HG03558 (cell line): Measurements from ENCODE around the gene ELL.

Source experiments
- ATAC-seq: cut with Tn5 transposase; IDR thresholded peaks from one replicate; pipeline ENCODE4 v1.9.1; 2021; ENCODE audit warnings: moderate number of reproducible peaks; ENCODE audit not compliant: unreplicated experiment; ENCODE audit errors: extremely low read depth

Gene ELL

DNA sequence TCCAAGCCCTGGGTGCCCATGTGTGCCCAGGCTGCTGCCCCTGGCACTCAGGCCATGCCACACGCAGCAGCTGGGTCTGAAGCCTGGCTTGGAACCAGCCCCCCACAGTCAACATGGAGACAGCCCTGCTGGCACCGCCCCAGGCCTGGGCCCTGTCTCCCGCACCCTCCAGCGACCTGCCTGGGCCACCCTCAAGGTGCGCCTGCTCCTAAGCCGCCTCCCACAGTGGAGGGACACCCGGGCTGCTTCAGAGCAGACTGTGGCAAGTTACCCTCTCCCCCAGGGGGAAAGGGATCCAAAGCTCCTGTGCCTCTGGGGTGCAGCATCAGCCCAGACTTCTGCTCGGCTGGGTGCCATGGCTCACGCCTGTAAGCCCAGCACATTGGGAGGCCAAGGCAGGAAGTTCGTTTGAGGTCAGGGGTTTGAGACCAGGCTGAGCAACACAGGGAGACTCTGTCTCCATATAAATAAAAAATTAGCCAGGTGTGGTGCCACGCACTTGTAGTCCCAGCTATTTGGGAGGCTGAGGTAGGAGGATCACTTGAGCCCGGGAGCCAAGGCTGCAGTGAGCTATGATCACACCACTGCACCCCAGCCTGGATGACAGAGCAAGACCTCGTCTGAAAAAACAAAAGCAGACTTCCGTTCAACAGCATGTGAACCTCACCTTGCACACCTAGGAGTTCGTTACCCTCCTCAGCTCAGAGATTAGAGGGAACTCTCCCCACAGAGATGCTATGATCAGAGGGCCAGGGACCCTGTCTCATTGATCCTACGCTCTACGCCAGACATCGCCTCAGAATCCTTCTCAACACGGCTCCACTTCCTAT, 15.6 kb downstream of the ELL start:
- ATAC-seq = no peak

- no peak for ATAC-seq
These were observed 16.8 kb downstream of the ELL start for GRCh38 chr19:18504886-18505610.

DNA sequence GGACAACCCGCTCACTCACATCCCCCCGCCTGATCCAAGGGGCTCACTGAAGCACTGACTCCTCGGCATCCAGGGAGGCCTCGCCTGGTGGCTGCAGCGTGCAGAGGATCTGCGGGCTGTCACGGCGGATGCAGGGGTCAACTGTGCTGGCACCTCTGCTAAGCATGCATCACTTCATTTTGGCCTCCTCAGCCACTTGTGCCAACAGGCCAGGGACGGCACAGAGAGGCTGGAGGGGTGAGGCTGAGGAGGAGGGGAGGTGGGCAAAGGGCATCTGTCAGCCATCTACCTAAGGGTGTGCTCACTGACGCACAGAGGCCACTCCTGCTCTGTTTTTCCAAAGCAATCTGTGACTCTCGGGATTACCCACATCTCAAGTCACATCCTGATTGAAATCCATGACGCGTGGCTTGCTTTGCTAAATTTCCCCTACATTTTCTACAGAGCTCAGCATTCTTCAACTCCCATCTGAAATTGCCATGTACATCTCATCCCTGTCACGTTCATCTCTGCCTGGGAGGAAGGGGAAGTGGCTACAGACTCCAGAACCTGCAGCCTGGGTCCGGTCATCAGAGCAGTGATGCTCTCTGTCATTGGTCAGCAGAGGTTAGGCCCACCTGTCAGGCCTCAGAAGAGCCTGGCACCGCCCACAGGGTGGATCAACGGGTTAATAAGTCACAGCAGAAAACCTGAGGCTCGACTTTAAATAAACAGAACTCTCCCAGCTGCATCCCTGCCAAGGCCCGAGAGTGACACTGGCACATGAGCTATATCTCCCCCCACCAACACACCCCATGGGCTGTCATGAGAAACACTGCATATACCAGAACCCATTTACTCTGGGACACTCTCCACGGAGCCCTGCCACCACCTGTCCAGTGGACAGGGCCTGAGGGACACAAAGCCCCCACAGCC, 17.6 kb downstream of the ELL start:
- ATAC-seq = no peak

DNA sequence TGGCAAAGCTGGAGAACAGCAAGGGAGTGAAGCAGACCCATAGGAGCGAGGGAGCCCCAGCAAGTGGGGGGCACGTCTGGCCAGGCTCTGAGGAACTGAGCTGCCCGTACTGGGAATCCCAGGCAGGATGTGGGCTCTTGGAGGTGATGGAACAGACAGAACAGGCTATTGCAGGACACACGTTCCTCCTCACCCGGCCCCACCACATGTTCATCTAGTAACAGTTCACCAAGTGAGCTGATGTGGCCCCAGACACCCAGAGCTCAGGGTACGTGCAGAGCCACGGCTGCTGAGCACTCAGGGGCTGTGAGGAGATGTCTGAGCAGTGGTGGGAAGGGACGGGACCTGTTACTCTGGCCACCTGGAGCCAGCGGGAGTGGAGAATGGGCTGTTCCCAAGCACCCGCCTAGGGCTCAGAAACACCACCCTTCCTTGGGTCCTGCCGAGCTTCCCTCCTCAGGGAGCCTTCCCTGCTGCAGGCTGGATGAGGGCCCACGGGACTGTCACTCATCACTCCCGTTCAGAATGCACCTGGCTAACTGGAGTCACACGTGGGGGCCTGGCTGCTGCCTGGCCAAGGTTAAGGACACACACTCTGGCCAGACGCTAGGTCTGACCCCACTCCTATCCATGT, 18.4 kb downstream of the ELL start:
- ATAC-seq = no peak

- ATAC-seq = no peak
These were observed 19.1 kb downstream of the ELL start for GRCh38 chr19:18502638-18503294.

DNA sequence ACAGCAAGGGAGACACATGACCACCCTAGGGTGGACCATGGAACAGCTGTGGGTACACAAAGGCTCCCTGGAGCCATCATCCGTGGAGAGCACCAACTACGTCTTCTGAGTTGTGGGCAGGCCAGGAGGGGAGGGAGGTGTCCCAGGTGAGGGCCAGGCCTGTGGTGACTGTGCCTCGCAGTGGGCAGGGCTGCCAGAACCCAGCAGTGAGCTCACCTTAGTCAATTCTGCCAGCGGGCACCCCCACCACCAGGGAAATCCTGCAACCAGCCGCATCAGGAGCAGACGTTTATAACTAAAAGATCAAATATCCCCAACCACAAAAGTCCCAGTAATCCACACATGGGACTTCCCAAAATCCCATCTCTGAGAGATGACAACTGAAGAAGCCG, 19.6 kb downstream of the ELL start:
- ATAC-seq = no peak

GRCh38 chr19:18501832-18502231, 20.0 kb downstream of the ELL start:
- ATAC-seq = no peak

DNA sequence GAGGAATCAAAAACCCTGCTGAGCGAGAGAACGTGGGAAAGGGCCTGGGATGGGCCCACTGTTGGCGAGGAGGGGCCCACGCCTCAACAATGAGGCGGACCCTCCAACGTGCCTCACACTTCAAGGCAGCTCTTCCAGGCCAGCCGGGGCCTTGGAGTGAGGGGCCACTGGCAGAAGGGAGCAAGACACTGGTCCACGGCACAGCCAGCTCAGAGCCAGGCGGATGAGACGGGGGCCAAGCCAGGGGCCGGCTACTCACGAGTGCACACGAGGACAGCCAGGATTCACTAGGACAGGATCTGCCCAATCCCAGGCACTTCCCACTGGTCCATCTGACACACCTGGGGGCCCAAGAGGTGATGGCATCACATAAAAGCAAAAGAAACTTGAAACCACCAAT, 20.5 kb downstream of the ELL start:
- no peak for ATAC-seq

DNA sequence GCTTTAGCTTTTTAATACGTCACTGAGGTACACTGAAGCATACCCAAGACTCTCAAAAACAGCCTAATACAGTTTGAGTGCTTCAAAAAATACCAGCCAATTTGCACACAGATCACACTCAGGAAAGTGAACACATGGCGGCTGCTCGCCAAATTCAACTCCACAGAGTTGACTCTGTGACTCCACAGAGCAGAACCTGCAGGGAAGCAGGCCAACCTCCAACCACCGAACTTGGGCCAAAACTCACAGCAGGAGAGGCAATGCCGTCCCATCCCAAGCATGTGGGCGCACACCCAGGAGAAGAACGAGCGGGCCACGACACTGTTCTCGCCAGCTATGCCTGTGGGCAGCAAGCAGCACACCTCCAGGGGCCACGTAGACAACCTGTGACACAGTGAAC, 21.1 kb downstream of the ELL start:
- no peak for ATAC-seq

GRCh38 chr19:18500376-18500775, 21.5 kb downstream of the ELL start:
- no peak for ATAC-seq

DNA sequence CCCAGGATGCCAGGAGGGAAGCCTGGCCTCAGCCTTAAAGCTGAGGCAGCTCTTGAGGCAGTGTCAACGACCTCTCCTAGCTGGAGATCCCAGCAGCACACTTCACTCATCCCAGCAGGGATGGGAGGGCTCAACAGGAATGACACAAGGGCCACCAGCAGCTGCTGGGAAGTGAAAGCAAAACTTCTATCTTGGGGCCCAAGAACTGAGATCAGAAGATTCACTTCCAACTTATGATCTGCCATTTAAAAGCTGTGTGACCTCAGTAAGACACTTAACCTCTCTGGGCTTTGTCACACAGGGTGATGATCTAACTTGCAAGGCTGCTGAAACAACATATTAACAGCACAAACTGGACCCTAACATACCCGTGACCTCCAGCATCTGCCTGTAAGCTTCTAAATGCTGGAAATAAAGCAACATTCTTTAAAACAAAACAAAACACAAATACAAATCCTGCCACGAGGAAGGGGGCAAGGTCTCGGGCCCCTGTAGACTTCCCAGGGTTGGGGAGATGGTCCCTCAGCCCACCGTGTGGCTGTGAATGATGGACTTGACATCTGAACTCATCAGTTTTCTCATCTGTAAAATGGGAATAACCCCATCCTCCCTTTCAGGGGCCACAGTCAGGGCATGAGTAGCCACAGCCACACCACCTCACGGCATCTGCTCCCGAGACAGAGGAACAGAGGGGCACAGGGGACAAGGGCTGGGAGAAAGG, 22.7 kb downstream of the ELL start:
- no peak for ATAC-seq

- ATAC-seq = no peak
These were observed 25.0 kb downstream of the ELL start for GRCh38 chr19:18496980-18497256.

- ATAC-seq = no peak
These were observed 25.5 kb downstream of the ELL start for GRCh38 chr19:18496167-18496979.

GRCh38 chr19:18495204-18495911, 26.5 kb downstream of the ELL start:
- no peak for ATAC-seq

DNA sequence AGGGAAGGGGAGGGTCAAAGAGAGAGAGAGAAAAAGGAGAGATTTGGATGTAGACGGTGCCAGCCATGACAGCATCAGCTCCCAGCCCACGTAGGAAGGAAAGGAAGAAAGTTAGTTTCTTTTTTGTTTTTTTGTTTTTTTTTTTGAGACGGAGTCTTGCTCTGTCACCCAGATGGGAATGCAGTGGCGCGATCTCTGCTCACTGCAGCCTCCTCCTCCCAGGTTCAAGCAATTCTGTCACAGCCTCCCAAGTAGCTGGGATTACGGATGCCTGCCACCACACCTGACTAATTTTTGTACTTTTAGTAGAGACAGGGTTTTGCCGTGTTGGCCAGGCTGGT, 27.6 kb downstream of the ELL start:
- no peak for ATAC-seq

DNA sequence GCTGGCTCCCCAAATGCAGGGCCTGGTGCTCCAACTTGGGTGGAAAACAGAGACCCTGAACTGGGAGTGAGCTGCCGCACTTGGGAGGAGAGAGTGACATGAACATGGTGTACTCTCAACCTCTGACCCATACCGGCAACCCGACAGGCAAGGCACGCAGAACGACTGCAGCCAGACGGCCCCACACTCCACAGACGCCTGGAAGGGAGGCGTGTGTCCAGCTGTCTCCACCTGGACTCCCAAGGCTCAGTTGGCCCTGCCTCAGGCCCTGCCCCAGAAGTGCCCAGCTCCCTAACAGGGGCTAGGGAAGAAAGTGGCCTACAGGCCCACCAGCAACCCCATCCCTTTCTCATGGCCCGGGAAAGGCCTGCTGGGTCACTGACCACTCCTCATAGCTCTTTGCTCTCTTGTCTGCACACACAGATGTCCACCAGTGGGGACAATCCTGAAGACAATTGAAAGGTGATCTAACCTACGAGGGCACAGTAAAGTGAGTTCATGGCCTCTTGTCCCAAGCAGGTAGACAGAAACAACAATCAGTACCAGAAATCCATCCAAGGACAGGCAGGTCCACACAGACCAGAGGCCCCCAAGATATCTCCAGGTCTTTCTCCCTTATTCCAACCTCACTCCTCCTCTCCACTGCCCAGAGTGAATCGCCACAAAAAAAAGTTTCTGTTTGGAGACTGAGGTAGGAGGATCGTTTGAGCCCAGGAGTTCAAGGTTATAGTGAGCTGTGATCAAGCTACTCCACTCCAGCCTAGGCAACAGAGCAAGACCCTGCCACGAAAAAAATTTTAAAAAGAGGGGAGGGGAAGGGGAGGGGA, 28.2 kb downstream of the ELL start:
- ATAC-seq = no peak
